ENCODE measurements around the gene RMC1.
"Not testable (repeated sequence)": the region's sequence is repeated elsewhere in the genome, so short reads cannot be mapped to it uniquely, and the experiment has no call there.

The RMC1 gene

DNA sequence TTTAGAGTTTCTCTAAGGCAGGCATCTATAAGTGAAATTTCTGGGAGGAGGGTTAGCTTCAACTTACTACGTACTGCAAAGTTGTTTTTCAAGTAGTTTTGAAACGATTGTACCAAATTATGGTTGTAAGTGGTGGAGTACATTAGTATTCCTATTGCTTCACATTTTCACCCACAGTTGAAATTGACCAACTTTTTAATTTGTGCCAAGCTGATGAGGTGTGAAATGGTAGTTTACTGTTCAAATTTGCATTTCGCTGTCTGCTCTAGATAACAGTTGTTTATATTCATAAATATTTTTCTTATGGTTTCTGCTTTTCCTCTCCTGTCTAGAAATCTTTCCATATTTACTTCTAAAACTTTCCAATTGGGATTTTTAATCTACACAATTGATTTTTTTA lies 64.4 kb downstream of the RMC1 start:
- no peak for DNase-seq

DNA sequence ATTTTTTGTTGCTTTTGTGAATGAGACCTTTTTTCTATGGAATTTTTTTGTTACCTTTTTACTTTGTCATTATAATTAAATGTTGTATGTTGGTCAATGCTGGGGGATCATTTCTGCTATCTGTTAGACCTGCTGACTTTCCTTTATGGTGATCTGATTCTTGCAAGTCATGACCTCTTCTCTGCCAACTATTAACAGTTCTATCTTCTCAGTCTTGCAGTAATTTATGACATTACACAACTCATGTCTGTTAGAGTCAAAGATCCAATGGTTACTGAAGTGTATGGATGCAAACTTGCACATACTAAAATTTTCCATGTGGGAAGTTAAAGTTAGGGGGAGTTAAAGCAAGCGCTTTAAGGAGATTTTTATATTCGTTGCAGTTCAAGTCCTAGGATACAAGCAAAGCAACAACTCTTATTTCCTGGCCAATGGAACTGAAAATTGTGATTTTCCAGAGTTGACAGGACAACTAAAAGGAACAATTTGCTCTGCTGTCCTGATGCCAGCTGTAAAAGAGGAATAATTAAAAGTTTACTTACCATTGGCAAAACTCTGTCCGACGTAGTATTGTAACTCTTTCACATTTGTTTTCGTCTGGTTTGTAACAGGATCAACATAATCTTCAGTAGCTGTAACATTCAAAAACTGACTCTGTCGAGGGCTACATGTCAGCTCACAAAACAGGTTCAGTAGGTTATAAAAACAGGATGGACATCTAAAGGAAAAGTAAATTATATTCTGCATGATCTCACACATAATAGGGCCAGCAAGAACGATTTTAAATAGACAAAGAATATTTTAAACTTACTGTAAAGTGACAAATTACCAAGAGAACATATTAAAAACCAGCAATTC lies 65.2 kb downstream of the RMC1 start:
- no peak for DNase-seq

- no peak for DNase-seq
Measured at GRCh38 chr18:23569299-23570063, 66.2 kb downstream of the RMC1 start.

DNA sequence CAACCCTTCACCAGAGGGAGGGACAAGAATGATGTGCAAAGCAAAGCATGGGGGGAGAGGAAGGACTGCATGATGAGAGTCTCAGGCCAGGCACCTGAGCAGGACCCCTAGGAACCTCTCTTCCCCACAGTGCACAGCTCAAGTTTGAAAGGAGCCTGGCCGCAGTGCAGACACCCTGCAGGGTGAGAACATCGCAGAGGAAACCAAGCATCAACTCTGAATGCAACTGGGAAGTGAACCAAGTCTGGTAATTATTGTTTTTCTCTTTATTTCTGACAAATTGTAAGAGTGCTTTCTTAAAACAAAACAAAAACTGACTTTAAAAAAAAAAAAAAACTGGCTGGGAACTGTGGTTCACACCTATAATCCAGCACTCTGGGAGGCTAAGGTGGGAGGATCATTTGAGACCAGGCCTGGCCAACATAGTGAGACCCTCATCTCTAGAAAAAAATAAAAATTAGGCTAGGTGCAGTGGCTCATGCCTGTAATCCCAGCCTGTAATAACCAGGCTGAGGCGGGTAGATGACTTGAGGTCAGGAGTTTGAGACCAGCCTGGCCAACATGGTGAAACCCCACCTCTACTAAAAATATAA lies 67.7 kb downstream of the RMC1 start:
- no peak for DNase-seq

GRCh38 chr18:23572012-23572411 lies 68.7 kb downstream of the RMC1 start:
- DNase-seq, result no peak

GRCh38 chr18:23572570-23572969 lies 69.3 kb downstream of the RMC1 start:
- no peak for DNase-seq

- no peak for DNase-seq
Measured at GRCh38 chr18:23573020-23573419, 69.7 kb downstream of the RMC1 start.

GRCh38 chr18:23573626-23574431 lies 70.5 kb downstream of the RMC1 start:
- DNase-seq, result no peak

DNA sequence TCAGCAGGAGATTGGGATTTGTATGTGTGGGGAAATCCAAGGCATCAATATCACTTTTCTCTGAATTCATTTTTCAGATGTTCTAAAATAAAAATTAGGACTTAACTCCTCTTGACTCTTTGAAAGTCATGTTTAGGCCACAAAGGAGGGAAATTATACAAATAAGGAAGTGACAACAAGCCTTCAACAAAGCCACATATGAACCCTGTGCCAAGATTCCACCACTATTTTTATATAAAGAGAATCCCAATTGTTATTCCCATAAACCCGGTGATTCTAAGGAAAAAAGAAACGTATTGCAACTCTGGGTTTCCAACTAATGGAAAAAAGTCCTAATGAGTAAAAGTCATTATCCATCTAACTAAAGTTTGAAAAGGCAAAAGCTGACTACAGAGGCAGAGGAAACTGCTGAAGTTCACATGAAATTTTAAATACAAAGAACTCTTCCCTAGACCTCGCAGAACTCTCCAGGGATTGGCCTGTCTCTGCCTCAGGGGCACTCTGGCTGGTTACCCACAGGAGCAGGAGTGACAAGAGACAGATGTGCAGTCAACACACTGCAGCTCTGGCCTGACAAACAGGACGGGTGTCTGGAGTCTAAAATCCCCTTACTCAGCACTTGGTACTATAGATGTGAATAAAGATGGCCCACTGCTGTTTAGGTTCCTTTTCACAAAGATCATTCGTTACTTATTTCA lies 71.4 kb downstream of the RMC1 start:
- no peak for DNase-seq

DNA sequence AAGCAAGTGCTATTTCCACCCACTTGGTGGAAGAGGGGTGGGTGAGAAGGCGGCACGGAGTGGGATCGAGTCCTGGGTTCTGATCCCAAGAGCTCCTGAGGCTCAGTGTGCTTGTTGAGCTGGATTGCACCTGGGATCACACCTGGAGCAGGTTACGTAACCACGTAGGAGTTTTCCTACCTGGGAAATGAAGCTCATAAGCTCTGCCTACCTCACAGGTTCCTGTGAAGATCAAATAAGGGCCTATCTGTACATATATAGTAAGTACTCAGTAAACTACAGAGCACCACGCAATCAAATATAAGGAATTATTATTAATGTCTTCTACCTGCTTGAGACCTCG lies 72.0 kb downstream of the RMC1 start:
- DNase-seq, result no peak

DNA sequence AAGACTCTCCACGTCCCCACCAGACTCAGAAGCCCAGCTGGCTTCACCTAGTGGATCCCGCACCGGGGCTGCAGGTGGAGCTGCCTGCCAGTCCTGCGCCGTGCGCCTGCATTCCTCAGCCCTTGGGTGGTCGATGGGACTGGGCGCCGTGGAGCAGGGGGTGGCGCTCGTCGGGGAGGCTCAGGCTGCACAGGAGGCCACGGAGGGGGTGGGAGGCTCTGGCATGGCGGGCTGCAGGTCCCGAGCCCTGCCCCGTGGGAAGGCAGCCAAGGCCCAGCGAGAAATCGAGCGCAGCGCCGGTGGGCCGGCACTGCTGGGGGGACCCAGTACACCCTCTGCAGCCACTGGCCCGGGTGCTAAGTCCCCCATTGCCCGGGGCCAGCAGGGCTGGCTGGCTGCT lies 74.2 kb downstream of the RMC1 start:
- DNase-seq, result not testable (repeated sequence)

DNA sequence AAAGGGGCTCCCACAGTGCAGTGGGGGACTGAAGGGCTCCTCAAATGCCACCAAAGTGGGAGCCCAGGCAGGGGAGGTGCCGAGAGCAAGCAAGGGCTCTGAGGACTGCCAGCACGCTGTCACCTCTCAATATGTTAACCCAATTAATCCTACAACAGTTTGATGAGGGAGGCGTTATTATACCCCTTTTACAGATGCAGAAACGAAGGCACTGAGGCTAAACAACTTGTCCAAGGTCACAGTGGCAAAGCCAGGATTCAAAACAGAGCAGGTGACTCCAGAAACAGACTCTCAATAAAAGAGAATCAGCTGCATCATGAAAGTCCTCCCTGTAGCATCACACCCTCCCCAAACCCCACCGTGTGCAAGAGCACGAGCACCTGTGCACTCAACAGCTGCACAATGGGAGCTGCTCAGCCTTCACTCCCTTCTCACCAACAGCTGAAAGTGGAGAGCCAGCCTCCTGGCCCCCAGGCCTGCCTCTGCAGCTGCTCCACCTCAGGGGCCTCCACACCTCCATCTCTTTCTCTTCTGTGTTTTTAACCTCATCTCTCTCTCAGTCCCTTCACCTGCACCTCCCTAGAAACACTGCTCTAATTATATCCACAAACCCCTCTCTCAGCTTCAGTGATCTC lies 74.9 kb downstream of the RMC1 start:
- no peak for DNase-seq

DNA sequence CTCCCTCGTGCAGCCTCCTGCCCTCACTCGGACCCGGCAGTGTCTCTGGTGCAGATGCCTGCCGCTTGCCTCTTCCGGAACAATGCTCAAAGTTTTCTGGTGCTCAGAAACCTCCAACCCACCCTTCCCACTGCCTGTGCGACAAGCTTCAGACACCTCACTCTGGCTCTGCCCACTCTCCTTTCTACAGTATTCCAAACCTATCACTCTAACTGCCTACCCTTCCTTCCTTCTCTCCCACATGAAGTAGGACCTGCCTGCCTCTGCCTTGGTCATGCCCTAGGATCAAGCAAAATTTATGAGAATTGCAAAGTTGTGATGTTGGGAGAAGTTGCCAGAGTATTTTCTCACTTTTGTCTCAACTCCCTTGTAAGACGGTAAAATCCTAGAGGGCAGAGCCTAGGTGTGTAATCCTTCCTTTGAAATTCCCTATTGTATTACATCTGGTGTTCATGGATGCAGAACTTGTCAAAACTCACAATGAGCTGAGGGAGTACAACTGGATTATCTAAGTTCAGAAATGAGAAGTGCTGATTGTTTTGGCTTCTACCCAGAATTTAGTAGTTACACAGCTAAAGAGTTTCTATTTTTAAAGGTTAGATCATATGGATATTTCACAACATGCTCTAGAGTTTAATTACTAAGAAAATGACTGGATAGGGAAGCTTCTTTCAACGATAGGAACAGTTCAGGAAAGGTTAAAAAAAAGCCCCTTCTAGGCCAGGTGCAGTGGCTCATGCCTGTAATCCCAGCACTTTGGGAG lies 75.8 kb downstream of the RMC1 start:
- DNase-seq, result no peak

DNA sequence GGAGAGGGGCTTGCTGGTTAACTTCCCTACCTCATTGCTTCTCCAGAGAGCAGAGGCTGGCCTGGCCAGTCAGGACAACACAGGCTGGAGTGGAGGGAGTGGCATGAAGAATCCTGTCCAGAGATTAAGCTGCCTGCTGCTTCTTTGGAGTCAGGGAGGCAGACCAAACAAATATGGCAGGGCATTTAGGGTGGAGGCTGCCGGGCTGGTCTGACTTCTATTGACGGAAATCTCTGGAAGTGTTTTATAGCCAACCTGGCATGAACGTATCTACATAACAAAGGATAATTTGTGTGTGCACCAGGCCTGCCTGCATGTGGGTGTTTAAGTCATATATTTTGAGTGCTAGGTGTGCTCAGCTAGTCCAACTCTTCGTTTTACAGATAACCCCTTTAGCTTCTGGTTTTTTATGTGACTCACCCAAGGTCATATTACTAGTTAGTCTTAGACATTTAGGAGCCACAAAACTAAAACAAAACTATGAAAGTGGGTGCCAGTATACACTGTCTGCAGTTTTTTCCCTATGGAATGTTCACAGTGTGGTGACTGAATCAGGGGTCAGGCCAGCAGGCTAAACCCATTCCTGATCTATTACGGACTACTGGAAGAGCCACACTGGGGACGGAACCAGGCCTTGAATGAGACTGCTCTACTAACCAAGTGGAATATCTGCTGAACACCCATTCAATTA lies 77.5 kb downstream of the RMC1 start:
- DNase-seq, result no peak
